ENCODE results near the gene SLC1A5.
"Not testable (repeated sequence)": the region's sequence is repeated elsewhere in the genome, so short reads cannot be mapped to it uniquely, and the experiment has no call there.

Gene SLC1A5

DNA sequence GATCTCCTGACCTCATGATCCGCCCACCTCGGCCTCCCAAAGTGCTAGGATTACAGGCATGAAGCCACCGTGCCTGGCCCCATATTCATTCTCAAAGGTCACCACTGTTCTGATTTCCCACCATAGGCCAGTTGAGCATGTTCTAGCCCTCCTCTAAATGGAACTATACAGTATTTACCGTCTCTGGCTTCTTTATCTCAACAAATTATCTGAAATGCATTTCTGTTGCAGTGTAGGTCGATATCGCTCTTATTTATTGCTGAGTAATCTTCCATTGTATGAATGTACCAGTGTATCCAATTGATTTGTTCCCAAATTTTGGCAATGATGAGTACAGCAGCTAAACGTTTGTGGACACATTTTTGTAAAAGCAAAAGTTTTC, 15.4 kb downstream of the SLC1A5 start:
- no peak for DNase-seq (ENCODE audit: low read depth)
- TF ChIP-seq, protein P1, sequence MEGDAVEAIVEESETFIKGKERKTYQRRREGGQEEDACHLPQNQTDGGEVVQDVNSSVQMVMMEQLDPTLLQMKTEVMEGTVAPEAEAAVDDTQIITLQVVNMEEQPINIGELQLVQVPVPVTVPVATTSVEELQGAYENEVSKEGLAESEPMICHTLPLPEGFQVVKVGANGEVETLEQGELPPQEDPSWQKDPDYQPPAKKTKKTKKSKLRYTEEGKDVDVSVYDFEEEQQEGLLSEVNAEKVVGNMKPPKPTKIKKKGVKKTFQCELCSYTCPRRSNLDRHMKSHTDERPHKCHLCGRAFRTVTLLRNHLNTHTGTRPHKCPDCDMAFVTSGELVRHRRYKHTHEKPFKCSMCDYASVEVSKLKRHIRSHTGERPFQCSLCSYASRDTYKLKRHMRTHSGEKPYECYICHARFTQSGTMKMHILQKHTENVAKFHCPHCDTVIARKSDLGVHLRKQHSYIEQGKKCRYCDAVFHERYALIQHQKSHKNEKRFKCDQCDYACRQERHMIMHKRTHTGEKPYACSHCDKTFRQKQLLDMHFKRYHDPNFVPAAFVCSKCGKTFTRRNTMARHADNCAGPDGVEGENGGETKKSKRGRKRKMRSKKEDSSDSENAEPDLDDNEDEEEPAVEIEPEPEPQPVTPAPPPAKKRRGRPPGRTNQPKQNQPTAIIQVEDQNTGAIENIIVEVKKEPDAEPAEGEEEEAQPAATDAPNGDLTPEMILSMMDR (conservative IDR thresholded peaks at IDR 0.05; ENCODE audit: control insufficient read depth, insufficient read depth, low read depth, low read length): no peak
- no peak overlapping the region for H3K4me3 ChIP-seq (ENCODE audit: control insufficient read depth, low read depth, low read length)

DNA sequence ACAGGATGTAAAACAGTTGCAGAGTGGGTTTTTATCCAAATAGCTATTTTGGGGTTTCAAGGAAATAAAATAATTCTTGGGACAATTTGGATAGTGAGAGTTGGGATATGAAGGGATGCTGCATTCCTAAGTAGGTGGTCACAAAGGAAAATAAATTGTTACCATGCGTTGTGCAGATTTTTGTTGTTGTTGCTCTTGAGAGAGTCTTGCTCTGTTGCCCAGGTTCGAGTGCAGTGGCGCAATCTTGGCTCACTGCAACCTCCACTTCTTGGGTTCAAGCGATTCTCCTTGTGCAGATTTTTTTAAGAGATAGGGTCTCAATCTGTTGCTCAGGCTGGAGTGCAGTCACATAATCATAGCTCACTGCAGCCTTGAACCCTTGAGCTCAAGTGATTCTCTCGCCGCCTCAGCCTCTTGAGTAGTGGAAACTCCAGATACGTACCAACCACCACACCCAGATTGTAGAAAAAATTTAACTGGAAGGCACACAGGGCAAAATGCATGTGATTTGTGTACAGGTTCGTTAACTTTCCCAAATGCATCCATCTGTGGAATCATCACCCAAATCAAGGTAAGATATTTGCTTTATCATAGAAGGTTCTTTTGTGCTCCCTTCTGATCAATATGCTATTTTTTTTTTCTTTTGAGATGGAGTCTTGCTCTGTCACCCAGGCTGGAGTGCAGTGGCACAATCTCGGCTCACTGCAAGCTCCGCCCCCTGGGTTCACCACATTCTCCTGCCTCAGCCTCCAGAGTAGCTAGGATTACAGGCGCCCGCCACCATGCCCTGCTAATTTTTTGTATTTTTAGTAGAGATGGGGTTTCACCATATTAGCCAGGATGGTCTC, 16.0 kb downstream of the SLC1A5 start:
- no peak for DNase-seq (ENCODE audit: low read depth)
- TF ChIP-seq, protein P1 (conservative IDR thresholded peaks at IDR 0.05; ENCODE audit: control insufficient read depth, insufficient read depth, low read depth, low read length): no peak
- H3K4me3 ChIP-seq (ENCODE audit: control insufficient read depth, low read depth, low read length): no peak overlapping the region

DNA sequence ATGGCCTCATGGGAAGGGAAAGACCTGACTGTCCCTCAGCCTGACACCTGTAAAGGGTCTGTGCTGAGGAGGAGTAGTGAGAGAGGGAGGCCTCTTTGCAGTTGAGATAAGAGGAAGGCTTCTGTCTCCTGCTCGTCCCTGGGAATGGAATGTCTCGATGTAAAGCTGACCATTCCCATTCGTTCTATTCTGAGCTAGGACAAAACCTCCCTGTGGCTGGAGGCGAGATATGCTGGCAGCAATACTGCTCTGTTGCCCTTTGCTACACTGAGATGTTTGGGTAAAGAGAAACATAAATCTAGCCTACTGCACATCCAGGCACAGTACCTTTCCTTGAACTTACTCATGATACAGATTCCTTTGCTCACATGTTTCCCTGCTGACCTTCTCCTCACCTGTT, 19.6 kb downstream of the SLC1A5 start:
- H3K4me3 ChIP-seq (ENCODE audit: control insufficient read depth, low read depth, low read length); DNase-seq (ENCODE audit: low read depth): not testable (repeated sequence)

DNA sequence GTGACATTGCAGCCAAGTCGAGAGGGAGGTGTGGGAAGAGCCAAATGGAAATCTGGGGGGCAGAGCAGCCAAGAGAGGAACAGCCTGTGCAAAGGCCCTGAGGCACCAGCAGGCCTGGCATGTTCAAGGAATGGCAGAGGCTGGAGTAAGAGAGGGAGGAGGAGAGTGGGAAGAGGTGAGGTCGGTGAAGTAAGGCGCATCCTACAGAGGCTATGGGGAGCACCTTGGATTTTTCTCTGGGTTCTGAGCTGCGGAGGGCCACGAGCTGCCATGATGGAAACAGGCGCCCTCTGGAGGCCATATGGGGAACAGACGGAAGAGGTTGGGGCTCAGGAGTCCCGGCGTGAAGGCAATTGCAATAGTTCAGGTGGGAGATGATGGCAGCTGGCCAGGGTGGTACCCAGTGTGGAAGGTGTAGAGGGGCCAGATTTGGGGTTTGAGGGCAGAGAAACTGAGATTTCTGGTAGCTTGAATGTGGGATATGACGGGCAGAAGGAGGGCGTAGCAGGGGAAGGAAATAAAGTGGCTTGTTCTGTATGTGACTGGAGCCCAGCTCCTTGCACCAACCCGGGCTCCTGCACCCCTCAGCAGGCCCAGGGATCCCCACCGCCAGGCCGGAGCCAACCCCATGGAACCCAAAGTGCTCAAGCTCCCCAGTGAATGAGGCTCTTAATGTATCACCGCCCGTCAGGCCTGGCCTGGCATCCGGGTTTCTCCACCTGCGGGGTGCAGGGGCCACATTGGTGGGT, 21.7 kb downstream of the SLC1A5 start:
- no peak overlapping the region for H3K4me3 ChIP-seq (ENCODE audit: control insufficient read depth, low read depth, low read length)
- TF ChIP-seq, protein P1 (conservative IDR thresholded peaks at IDR 0.05; ENCODE audit: control insufficient read depth, insufficient read depth, low read depth, low read length): peak; percentile 70
- DNase-seq (ENCODE audit: low read depth): no peak

DNA sequence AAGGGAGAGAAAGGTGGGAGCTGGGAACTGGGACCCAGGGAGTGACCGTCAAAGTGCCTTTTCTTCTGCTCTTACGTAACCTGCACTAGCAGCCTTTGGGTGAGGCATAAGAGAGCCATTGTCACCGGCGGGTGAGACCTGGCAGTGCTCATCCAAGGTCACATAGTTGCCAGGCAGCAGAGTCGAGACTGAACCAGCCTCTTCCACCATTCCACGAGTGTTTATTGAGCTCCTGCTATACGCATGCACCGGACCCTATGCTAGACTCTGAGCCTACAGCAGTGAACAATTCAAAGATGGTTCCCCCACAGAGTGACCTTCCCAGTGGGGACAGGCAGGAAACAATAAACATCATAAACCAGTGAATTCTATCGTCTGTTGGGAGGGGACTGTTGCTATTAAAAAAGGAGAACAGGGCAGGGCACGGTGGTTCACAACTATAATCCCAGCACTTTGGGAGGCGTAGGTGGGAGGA, 23.5 kb downstream of the SLC1A5 start:
- no peak for DNase-seq (ENCODE audit: low read depth)
- TF ChIP-seq, protein P1 (conservative IDR thresholded peaks at IDR 0.05; ENCODE audit: control insufficient read depth, insufficient read depth, low read depth, low read length): no peak
- no peak overlapping the region for H3K4me3 ChIP-seq (ENCODE audit: control insufficient read depth, low read depth, low read length)

DNA sequence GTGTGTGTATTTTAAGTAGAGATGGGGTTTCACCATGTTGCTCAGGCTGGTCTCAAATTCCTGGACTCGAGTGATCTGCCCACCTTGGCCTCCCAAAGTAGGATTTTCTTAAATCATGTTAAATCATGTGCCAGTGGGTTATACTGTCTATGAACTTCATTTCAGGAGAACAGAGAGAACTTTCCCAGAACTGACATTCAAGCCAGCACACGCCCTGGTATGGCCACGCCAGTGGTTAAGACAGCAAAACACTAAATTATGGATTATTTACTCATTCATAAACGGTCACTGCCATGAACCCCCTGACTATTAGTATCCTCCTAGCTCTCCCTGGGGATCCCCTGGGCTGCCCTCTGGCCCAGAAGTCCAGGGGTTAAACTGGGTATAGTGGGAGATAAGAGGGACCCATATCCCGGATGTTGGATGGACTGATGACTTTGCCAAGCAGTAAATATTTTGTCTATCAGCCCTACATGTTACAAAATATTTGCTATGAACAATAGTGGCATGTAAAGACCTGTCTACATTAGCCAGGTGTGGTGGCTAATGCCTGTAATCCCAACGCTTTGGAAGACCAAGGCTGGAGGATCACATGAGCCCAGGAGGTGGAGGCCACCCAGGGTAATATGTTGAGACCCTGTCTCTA, 26.0 kb downstream of the SLC1A5 start:
- no peak overlapping the region for H3K4me3 ChIP-seq (ENCODE audit: control insufficient read depth, low read depth, low read length)
- TF ChIP-seq, protein P1 (conservative IDR thresholded peaks at IDR 0.05; ENCODE audit: control insufficient read depth, insufficient read depth, low read depth, low read length): no peak
- no peak for DNase-seq (ENCODE audit: low read depth)

DNA sequence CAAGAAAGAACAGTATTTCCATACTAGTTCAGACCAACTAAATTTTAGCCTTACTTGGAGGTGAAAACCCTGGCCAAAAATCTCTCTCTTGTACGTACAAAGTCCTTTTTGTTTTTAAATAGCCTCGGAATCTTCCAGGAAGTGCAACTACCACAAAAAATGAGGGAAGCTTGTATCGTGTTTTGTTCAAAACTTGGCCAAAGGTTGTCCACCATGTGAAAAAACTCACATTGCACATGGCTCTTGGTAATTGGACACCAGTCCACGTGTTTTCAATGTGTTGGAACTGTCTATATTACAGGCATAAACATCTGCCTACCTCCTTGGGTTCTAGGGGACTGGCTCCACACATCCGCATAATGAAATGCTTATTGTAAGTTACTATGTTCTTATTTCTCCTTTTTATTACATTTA, 27.0 kb downstream of the SLC1A5 start:
- TF ChIP-seq, protein P1 (conservative IDR thresholded peaks at IDR 0.05; ENCODE audit: control insufficient read depth, insufficient read depth, low read depth, low read length): no peak
- H3K4me3 ChIP-seq (ENCODE audit: control insufficient read depth, low read depth, low read length): no peak overlapping the region
- peak; percentile 89 for DNase-seq (ENCODE audit: low read depth)

DNA sequence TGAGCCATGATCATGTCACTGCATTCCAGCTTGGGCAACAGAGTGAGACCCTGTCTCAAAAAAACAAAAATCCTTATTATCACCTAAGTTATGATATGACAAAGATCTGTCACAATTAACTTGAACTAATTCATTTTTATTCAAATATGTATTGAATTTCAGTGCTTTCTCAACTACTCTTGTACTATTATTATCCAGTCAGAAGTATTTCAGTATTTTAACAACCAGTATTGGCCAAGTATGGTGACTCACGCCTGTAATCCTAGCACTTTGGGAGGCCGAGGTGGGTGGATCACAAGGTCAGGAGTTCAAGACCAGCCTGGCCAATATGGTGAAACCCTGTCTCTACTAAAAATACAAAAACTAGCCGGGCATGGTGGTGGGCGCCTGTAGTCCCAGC, 27.5 kb downstream of the SLC1A5 start:
- peak; percentile 70 for DNase-seq (ENCODE audit: low read depth)
- H3K4me3 ChIP-seq (ENCODE audit: control insufficient read depth, low read depth, low read length): not testable (repeated sequence)
